HG03103 (cell line): ENCODE data around the gene CLEC18C.
"Not testable (repeated sequence)": the region's sequence is repeated elsewhere in the genome, so short reads cannot be mapped to it uniquely, and the experiment has no call there.

Experiments used
- ATAC-seq: cut with Tn5 transposase; IDR thresholded peaks from one replicate; pipeline ENCODE4 v1.9.1; 2021; ENCODE audit warnings: low read depth; ENCODE audit not compliant: unreplicated experiment

Gene CLEC18C

DNA sequence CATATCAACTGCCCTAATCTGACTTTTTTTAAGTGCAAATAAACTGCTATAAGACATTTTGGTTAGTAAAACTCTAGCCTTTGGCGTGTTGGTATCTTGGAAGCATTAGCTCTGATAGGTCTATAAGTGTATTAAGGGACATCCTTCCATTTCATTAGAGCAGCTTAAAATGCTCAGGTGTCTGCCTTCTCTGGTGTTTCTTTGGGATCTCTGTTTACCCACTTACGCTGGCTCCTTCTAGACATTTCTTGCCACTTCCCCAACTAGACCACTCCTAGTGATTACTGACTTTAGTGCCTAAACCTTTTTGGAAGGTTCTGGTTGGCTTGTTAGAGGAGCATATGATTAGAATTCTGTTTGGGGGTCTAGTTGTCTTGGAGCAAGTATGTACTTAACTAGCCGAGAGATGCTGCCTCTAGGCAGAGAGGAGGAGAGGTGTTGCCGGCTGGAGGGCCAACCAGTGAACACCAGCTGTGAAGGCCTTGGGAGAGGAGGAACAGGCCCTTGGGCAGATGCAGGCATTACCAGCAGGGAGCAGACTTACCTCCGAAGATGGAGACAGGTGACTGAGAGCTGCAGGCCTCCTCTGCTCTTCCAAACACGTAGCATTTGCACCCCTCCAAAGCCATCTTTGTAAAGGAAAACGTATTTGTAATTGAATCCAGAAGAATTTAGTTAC lies 15.2 kb upstream of the CLEC18C start:
- no peak for ATAC-seq

DNA sequence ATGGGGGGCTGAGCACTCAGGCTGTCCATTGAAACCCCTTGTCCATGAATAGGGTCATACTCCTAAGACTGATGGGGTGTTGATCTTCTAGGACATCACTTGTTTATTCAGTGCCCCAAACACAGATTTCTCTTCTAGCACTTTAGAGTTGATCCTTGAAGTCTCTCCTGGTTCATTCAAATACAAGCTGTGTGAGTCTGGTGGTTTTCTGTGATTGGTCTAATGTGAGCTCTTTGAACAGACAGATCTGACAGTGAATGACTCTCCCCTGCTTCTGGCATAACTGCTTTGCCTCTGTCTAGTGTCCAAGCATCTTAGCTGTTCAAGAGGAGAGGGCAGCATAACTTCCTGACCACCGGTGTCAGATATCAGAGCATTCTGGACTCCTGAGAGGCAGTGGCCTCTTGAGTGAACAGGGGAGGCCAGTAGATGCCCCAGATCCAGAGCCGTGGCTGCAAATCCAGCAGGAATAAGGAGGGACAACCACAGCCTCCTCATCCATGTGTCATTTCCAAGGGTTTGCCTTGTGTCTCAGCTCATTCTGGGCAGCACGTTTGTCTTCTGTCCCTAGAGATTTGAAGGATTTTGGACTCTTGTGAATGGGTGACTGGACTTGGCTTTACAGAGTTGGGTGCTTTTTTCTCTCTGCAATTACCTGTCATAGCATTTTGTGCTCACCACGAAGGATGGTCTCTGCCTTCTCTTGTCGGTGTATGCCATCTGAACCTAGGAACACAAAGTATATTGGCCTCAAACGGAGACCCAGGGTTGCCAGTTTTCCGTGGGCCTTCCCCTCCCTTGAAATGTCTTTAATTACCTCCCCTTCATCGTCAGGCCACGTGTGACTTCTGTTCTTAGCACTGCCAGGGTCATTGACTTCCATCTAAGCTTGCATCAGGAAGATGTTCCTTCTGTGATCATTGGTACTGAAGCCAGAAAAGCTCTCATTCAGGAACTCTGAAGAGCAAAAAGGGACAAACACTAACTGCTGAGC lies 13.9 kb upstream of the CLEC18C start:
- no peak for ATAC-seq

DNA sequence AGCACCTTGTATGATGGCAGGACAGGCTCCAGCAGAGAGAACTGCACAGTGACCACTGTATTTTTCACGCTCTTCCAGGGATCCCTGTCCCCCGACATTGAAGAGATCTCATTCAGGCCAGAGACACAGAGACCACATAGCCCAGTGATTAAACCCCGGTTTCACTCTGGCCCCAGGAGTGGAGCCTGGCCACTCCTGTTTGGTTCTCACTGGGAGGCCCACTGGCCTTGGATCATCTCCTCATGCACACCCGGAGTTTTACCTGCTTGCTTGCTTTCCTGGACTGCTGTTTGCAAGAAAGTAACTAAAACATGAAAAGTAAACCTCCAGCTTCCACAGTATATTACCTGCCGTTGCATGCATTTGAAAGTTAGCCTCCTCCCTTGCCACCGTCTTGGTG lies 13.2 kb upstream of the CLEC18C start:
- no peak for ATAC-seq

DNA sequence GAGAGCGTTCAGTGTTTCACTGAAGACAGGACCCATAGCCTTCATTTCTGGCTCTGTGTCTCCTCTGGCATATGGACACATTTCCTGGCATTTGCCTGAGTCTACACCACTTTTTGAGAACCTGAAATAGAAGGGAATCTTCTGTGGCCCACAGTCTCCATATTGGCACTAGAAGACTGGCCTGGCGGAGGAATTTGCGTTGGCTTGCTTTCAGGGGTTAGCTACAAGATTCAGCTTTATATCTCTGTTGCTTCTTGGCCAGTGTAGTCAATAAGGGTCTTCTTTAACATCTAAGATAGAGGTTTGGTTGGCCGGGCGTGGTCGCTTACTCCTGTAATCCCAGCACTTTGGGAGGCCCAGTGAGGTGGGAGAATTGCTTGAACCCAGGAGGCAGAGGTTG lies 12.8 kb upstream of the CLEC18C start:
- ATAC-seq: no peak

DNA sequence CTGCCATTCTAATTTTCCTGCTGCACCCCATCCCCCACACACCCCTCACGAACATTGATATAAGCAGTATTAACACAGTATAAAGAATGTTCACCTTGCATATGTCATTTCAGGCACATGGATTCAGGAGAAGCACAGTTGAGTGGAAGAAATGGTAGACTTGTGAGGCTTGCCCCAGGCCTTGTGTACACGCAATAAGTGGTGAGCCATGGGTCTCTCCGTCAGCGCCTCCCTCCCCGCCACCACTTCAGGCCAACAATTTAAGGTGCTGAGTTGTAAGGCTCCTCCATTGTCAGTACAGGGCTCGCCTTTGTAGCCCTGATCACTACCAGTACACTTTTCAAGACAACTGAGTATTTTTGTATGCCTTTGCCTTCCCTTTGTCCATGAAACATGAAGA lies 12.2 kb upstream of the CLEC18C start:
- no peak for ATAC-seq

DNA sequence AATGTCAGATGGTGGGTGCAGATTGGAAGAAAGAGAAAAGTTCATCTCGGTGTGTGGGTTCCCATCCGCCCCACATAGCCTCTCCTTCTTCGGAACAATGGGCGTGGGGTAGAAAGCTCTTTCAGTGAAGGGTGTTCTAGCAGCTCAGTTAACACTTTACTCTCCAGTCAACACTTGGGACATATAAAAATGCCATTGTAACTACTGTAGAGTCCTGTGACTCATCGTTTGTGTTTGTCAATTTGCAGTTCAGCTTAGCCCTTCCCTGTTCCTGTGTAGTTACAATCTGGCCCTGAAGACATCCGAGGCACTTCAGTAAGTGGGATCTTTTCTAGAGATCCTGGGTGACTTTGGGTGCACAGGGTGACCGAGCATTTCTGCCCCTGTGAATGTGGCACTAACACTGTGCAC lies 11.5 kb upstream of the CLEC18C start:
- ATAC-seq: no peak

DNA sequence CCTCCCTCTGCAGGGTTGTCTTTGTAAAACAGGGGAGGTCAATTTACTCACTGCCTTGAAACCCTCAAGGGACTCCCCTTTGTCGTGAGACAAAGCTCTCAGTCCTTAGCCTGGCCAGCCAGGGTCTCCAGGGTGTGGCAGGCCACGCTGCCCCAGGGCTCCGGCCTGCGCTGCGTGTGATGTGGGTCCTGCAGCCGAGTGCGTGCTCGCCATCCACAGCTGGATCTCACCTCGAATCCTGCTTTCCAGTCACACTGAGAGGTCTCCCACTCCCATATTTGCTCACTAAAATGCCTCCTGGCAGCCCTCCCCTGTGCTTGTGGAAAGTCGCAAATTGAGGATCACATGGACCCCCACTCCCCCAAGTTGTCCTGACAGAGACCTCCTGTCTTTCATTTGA lies 10.0 kb upstream of the CLEC18C start:
- ATAC-seq: no peak

DNA sequence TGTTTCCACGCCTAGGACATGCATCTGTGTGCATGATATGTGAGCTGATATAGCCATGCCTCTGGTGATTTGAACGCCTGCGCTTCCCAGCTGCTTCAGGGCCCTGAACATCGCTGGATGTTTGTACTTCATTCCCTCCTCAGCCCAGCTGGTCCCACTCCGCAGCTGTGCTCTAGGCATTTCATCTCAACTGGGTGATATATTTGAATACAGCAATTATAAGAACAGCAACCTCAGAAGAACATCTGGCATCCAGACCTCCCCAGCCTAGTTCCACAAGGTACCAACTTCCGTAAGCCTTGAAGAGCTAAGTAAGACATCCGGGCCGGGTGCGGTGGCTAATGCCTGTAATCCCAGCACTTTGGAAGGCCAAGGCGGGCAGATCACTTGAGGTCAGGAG lies 6.9 kb upstream of the CLEC18C start:
- not testable (repeated sequence) for ATAC-seq

DNA sequence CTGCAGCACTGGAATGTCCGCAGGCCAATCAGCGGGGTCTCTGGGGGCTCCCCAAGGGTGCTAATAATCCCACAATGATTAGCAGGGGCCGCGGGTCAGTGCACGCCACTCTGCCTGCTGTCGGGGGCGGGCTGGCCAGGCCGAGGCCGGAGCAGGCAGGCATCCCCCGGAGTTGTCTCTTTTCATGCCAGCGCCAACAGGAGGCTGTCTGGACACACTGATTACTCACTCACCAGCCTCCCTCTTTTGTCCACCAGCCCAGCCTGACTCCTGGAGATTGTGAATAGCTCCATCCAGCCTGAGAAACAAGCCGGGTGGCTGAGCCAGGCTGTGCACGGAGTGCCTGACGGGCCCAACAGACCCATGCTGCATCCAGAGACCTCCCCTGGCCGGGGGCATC lies 329 bp downstream of the CLEC18C start:
- not testable (repeated sequence) for ATAC-seq

DNA sequence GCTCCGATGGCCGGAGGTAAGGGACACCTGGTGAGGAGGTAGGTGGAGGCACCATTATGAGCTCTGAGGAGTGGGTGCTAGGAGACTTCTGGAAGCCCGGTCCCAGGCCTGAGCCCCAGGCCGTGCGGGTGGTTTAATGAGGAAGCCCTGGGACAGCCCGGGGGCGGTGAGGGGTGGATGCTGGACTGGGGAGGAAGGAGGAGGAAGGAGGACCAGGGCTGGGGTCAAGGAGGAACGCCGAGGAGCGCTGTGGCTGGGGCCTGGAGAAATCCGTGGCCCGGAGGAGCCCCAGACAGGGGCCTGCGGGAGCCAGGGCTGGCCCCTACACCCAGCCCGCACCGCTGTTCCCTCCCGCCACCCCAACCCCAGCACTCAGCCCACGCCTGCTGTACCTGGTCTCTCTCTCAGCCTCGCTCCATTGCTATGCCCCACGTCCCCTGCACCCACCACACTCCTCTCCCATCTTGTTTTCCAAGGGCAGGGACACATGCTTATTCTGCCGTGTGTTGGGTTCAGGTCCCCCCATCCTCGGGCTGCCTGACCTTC lies 873 bp downstream of the CLEC18C start:
- not testable (repeated sequence) for ATAC-seq

DNA sequence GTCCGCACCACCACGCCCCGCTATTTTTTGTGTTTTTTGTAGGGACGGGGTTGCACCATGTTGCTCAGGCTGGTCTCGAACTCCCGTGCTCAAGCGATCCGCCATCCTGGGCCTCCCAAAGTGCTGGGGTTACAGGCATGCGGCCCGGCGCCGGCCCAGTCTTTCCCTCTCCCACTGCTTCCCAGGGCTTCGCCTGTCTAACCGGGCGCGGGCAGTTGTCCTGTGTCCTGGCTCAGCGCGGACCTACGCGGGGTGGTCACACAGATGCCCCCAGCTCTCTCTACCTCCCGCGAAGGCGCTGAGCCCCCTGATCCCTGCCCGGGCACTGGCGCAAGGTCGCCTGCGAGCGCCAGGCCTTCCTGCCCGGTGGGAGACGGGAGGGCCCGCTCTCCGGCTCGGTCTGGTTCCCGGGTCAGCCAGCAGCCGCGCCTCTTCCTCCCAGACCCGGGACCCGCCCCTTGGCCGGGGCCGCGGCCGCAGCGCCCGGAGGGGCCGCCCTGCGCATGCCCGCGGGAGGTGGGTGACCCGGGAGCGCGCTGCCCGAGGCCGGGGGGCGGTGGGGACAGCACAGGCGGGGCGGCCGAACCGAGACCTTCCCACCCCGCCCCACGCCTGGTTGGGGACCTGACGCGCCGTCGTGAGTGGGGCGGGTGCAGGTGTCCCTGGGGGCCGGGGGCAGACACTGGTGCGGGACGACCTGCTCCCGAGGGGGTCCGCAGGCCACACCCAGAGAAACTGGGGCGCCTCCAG lies 14.4 kb downstream of the CLEC18C start:
- ATAC-seq: not testable (repeated sequence)

DNA sequence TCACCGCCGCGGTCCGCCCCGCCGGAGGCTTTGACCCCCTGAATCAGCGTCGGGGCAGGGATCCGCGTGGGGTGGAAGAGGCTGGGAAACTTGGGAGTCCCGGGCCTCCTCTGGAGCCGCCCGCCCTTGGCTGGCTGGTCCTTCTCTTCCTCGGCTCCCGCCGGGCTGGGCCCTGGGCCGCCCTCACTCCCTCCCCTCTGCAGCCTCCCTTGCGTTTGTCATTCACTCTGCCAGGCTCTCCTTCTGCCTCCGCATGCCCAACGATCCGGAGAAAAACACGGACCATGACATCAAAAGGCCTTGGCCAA lies 15.0 kb downstream of the CLEC18C start:
- not testable (repeated sequence) for ATAC-seq

DNA sequence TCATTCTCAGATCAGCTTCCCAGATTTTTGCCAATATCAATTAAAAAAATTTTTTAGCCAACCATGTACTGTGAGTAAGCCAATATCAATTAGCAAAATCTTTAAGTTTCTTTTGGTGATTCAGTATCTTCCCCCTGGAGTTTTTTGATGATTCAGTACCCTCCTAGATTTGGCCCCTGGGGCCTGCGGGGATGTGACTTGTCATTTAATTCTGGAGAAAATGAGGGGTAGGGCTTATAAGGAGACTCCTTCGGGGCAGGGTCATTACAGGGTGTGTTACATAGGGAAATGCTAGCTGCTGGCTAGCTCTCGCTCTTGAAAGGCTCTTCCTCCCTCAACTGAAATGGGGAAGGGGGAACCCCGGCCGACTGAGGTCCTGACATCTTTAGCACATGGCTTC lies 17.0 kb downstream of the CLEC18C start:
- not testable (repeated sequence) for ATAC-seq

DNA sequence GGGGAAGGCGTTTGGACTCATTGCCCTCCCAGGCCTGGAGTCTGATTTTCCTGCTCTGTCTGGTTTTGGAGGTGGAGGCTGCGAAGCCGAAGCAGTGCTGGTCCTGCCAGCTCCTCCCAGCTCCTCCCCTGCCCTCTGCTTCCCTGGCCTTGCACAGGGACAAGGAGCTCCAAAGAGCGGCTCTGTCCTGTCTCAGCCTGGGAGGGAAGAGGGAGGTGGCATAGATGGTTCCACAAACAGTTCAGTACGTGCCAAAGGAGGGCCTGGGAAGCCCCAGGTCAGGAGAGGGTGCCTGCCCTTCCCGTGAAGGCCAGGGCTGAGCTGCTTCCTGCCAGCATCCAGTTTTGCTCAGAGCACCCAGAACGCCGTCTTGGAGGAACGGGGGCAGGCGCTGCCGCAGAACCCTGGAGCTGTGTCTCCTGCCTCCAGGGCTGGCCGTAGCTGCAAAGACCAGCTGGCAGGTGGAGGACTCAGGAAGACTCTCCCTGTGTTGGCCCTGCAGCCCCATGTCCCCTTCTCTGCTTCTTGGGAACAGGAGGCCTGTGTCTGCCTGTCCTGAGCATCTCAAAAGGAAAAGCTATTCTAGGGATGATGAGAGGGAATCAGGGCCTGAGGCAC lies 23.2 kb downstream of the CLEC18C start:
- not testable (repeated sequence) for ATAC-seq

DNA sequence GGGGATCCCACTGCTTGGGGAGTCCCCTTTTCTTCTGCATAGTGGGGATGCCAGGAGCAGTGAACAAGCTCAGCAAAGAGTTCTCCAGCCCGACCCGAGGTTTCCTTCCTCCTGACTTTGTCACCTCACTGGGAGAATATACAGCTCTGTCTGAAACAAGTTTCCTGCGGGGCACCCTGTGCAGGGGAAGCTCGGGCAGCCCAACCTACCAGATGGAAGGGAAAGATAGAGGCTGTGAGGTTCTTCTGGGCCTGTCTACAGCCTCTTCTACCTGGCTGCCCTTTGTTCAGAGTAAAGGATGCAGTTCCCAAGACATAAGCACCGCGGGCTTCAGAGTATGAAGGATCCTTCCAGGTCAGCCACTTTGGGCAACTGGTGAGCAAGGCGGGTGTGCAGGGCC lies 24.0 kb downstream of the CLEC18C start:
- not testable (repeated sequence) for ATAC-seq

DNA sequence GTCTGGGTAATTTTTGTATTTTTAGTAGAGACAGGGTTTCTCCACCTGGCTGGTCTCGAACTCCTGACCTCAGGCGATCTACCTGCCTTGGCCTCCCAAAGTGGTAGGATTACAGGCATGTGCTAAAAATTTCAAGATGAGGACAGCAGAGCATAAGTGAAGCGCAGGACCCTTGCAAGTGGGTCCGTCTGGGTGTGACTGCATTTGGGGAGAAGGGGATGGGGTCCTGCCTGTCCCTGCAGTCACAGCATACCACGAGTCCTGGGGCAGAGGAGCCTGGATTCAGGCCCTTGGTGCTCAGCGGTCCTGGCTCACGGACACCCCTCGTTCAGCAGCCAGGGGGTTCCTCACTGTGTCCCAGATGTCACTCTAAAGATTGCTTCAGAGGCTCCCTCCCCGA lies 24.6 kb downstream of the CLEC18C start:
- ATAC-seq: not testable (repeated sequence)

DNA sequence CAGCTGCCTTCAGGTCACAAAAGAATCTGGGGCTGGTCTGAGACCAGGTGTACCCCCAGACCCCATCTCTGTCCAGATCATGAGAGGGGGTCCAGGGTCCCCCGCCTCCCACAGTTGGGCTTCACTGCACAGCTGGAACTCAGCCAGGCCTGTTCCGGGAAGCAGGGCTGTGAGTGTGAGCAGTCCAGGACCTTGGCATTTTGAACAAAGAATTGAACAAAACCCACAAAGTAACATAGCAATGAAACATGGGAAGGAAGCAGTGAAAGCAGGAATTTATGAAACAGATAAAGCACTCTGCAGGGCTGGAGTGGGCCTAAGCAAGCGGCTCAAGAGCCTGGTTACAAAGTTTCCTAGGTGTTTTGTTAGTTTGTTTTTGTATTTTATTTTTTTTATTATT lies 25.1 kb downstream of the CLEC18C start:
- ATAC-seq: not testable (repeated sequence)

DNA sequence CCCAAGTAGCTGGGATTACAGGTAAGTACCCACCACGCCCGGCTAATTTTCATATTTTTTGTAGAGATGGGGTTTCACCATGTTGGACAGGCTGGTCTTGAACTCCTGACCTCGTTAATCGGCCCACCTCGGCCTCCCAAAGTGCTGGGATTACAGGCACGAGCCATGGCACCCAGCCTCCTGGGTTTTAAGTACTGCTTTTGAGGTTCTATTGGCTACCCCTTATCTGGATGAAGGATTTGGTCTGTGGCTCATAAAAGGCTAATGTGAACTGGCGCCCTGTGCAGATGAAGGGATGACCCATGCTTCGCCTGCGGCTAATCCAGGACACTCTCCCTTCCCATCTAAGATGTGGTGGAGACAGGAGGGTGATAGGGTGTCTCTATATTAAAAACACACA lies 25.6 kb downstream of the CLEC18C start:
- ATAC-seq: not testable (repeated sequence)

DNA sequence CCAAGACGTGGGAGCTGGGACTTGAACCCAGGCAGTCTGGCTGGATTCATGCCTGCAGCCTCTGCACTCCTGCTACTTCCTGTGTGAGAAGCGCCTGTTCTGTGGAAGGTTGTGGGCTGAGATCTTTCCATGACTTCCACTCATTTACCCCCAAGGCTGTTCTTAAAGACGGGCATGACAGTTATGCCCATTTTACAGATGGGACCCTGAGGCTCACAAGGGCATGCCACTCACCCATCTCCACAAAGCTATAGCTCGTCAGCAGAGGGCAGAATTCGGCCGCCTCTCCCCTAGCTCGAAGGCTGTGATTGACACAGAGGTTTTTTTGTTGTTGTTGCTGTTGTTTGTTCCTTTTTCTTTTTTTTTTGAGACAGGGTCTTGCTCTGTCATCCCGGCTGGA lies 26.5 kb downstream of the CLEC18C start:
- not testable (repeated sequence) for ATAC-seq

DNA sequence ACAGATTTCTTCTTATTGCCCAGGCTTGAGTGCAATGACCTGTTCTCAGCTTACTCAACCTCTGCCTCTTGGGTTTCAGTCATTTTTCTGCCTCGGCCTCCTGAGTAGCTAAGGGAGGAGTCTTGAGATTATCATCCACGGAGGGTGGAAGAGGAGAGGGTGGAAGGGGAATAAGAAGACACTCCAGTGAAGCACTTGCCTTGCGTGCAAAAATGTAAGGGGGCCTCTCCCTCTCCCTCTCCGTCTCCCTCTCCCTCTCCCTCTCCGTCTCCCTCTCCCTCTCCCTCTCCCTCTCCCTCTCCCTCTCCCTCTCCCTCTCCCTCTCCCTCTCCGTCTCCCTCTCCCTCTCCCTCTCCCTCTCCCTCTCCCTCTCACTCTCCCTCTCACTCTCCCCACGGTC lies 29.9 kb downstream of the CLEC18C start:
- not testable (repeated sequence) for ATAC-seq
